ENCODE measurements around the gene CMC2. TPM values are rescaled to one million over a fixed set of nuclear protein-coding genes. Genes with fewer than 3 reads are reported as not detected.

Gene CMC2
- total and polyA plus RNA-seq, 9 of the 15 experiments (the other 6 are each of a cell fraction or from before 2014, with no cell fraction given): 122 to 501 (median 172) TPM

DNA sequence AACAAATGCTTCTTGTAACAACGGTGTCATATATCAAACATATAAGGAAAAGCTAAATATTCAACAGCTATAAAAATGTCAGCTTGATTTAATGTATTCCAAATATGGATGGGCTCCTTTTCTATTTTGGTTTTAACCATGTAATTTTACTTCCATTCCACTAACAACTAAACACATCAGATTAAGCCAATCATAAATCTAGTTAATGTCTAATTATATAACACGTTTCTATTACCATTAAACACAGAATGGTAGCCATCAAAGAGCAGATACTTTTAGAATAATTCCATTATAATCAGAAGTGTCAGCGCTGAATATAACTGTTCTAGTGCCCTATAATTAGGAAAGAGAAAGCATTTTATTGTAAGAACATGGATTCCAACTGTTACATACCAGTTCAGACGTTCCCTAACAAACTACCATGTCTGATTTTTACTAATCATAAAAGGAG, 10.0 kb downstream of the CMC2 start:
- BruUV-seq (replicated peaks): no TSS peak
- 53% methylated on average over 4 of the region's 4 CpGs for WGBS (ENCODE audit: insufficient coverage, low coverage, missing lambda C conversion rate)
- FAIRE-seq (no peak), DNase-seq (ENCODE audit: extremely low read depth in 1 of 4, low spot score in 3 of 4) (no peak), ATAC-seq (no peak)
- peaks cover 98% of the 10 kb centered on the region for H3K79me2 ChIP-seq (ENCODE audit: control insufficient read depth, insufficient read depth, low read length)
- H3K4me1 ChIP-seq (replicated peaks in 1 of 2; ENCODE audit: control insufficient read depth in 2 of 2, insufficient read depth in 2 of 2, low read length in 2 of 2): peaks cover 0 to 18% of the 10 kb centered on the region in 2 experiments; a peak in 2 of 5 replicates
- POLR2A ChIA-PET: interaction anchor here (0.6 kb wide), 1 partner anchor 10 kb away, joined by 3 read pairs; the partner anchor contains the start of genes CENPN and CMC2
- H3K9me1 ChIP-seq (ENCODE audit: control insufficient read depth, insufficient read depth, low read length): no peaks in the 10 kb centered on the region
- in situ Hi-C loops (cut with MboI) (no loop called here), intact Hi-C loops (cut with micrococcal nuclease) (no loop called here)
- CTCF ChIA-PET (ENCODE audit: low intra/inter-chr PET ratio): no interaction called here
- H3K4me2 ChIP-seq (ENCODE audit: insufficient read depth, low read length): no peak overlapping the region; the same call in 1 of the 2 replicates
- TF ChIP-seq, protein P1, sequence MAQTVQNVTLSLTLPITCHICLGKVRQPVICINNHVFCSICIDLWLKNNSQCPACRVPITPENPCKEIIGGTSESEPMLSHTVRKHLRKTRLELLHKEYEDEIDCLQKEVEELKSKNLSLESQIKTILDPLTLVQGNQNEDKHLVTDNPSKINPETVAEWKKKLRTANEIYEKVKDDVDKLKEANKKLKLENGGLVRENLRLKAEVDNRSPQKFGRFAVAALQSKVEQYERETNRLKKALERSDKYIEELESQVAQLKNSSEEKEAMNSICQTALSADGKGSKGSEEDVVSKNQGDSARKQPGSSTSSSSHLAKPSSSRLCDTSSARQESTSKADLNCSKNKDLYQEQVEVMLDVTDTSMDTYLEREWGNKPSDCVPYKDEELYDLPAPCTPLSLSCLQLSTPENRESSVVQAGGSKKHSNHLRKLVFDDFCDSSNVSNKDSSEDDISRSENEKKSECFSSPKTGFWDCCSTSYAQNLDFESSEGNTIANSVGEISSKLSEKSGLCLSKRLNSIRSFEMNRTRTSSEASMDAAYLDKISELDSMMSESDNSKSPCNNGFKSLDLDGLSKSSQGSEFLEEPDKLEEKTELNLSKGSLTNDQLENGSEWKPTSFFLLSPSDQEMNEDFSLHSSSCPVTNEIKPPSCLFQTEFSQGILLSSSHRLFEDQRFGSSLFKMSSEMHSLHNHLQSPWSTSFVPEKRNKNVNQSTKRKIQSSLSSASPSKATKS (CRISPR knock-in tag; IDR thresholded peaks at IDR 0.05): no peak
- TF ChIP-seq PBX2 (CRISPR knock-in tag; IDR thresholded peaks at IDR 0.05; ENCODE audit: low read depth): no peak
- TF ChIP-seq PBX2 (tag; conservative IDR thresholded peaks at IDR 0.05; ENCODE audit: low read depth): peak; percentile 80
- peak; percentile 20; the same call in 1 of the 2 replicates for TF ChIP-seq PKNOX1 (IDR thresholded peaks at IDR 0.05)
- TF ChIP-seq MEIS2 (IDR thresholded peaks at IDR 0.05; ENCODE audit: partially characterized antibody): peak; percentile 81
- H3K27ac ChIP-seq (ENCODE audit: extremely low read depth, low read depth, low read length): no peak overlapping the region
- no peak overlapping the region for H2AFZ ChIP-seq (ENCODE audit: low read depth, low read length)
- no peaks in the 10 kb centered on the region for H3K27me3 ChIP-seq (ENCODE audit: control insufficient read depth in 2 of 2, insufficient read depth in 2 of 2, low read length in 2 of 2)
- no peaks in the 10 kb centered on the region for H3K9me3 ChIP-seq (replicated peaks; ENCODE audit: control insufficient read depth, insufficient read depth, low read depth, low read length)
- H4K20me1 ChIP-seq (replicated peaks; ENCODE audit: control insufficient read depth, insufficient read depth, low read length): peaks cover 10% of the 10 kb centered on the region
- H3K36me3 ChIP-seq (ENCODE audit: control insufficient read depth, insufficient read depth, low read length): peaks cover 32% of the 10 kb centered on the region
- no peak overlapping the region for H3K9ac ChIP-seq (ENCODE audit: insufficient read depth in 1 of 2, low read depth in 2 of 2, low read length in 2 of 2)
- H3K4me3 ChIP-seq: no peak overlapping the region
